ENCODE results near the gene EFCAB13.

DNA sequence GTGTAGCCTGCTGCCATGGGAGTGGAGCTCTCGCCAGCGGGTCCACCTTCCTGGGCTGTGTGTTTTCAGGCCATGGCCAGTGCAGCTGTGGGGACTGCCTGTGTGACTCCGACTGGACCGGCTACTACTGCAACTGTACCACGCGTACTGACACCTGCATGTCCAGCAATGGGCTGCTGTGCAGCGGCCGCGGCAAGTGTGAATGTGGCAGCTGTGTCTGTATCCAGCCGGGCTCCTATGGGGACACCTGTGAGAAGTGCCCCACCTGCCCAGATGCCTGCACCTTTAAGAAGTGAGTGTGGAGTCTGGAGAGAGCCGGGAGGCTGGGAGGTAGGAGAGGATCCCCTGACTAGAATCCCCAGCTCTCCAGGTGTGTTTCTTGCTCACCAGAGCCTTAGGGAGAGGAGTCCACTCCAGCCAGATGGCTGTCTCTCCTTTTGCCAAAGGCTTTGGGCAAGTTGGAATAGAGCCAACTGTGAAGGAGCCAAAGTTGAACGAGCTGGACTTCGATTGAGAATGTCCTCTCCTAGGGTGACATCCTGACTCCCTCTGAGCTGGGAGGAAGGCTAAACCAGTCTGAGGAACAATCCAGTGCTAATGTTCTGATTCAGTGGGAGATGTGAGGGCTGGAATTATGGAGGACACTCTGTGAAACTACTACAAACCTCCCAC, 24.4 kb upstream of the EFCAB13 start:
- TF ChIP-seq, protein P1, sequence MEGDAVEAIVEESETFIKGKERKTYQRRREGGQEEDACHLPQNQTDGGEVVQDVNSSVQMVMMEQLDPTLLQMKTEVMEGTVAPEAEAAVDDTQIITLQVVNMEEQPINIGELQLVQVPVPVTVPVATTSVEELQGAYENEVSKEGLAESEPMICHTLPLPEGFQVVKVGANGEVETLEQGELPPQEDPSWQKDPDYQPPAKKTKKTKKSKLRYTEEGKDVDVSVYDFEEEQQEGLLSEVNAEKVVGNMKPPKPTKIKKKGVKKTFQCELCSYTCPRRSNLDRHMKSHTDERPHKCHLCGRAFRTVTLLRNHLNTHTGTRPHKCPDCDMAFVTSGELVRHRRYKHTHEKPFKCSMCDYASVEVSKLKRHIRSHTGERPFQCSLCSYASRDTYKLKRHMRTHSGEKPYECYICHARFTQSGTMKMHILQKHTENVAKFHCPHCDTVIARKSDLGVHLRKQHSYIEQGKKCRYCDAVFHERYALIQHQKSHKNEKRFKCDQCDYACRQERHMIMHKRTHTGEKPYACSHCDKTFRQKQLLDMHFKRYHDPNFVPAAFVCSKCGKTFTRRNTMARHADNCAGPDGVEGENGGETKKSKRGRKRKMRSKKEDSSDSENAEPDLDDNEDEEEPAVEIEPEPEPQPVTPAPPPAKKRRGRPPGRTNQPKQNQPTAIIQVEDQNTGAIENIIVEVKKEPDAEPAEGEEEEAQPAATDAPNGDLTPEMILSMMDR (IDR thresholded peaks at IDR 0.05; ENCODE audit: low read depth, low read length), result no peak
- no peak for TF ChIP-seq POLR2A (IDR thresholded peaks at IDR 0.05; ENCODE audit: extremely low read depth, insufficient read length)
- no peak for TF ChIP-seq MYC (IDR thresholded peaks at IDR 0.05; ENCODE audit: low read depth, low read length)

Data from NB4 (cell line).